ENCODE results near the gene FCGBP. TPM values are rescaled to one million over a fixed set of nuclear protein-coding genes. Genes with fewer than 3 reads are reported as not detected.

The FCGBP gene
- total RNA-seq, 1 experiment from 2014 or later = 8.7 TPM

GRCh38 chr19:39936020-39936419 lies 1.6 kb upstream of the FCGBP start:
- Histone ChIP-seq H3K9me3 (ENCODE audit: low read depth, low read length, poor library complexity, severe bottlenecking) (peaks cover 8% of the 10 kb centered on the region), H3K27ac (ENCODE audit: low read depth, low read length, poor library complexity, severe bottlenecking) (peak overlapping the region; percentile 63), H3K4me3 (ENCODE audit: low read depth, low read length, poor library complexity, severe bottlenecking) (no peak overlapping the region), H3K27me3 (replicated peaks; ENCODE audit: insufficient read depth, low read depth, low read length, poor library complexity) (no peaks in the 10 kb centered on the region), H3K36me3 (ENCODE audit: insufficient read depth, low read length, poor library complexity, severe bottlenecking) (no peaks in the 10 kb centered on the region), H3K4me1 (ENCODE audit: insufficient read depth, low read length, poor library complexity, severe bottlenecking) (peaks cover 30% of the 10 kb centered on the region)
- BruUV-seq (replicated peaks) = no TSS peak
- intact Hi-C loops (cut with micrococcal nuclease; ENCODE audit: unreplicated experiment) = no loop called here
- no peak for TF ChIP-seq EZH2 (IDR thresholded peaks at IDR 0.05; ENCODE audit: borderline replicate concordance, low read depth, low read length, poor library complexity, severe bottlenecking)
- TF ChIP-seq, protein P1, sequence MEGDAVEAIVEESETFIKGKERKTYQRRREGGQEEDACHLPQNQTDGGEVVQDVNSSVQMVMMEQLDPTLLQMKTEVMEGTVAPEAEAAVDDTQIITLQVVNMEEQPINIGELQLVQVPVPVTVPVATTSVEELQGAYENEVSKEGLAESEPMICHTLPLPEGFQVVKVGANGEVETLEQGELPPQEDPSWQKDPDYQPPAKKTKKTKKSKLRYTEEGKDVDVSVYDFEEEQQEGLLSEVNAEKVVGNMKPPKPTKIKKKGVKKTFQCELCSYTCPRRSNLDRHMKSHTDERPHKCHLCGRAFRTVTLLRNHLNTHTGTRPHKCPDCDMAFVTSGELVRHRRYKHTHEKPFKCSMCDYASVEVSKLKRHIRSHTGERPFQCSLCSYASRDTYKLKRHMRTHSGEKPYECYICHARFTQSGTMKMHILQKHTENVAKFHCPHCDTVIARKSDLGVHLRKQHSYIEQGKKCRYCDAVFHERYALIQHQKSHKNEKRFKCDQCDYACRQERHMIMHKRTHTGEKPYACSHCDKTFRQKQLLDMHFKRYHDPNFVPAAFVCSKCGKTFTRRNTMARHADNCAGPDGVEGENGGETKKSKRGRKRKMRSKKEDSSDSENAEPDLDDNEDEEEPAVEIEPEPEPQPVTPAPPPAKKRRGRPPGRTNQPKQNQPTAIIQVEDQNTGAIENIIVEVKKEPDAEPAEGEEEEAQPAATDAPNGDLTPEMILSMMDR (conservative IDR thresholded peaks at IDR 0.05; ENCODE audit: low read depth, low read length) = no peak
- POLR2A ChIA-PET (ENCODE audit: low non-redundant PET) = no interaction called here
- CTCF ChIA-PET = no interaction called here
- DNase-seq (ENCODE audit: low spot score) = no peak

- no TSS peak for BruUV-seq (replicated peaks)
- Histone ChIP-seq H3K27ac (ENCODE audit: low read depth, low read length, poor library complexity, severe bottlenecking) (no peak overlapping the region), H3K4me1 (ENCODE audit: insufficient read depth, low read length, poor library complexity, severe bottlenecking) (peaks cover 23% of the 10 kb centered on the region), H3K9me3 (ENCODE audit: low read depth, low read length, poor library complexity, severe bottlenecking) (peaks cover 5% of the 10 kb centered on the region), H3K36me3 (ENCODE audit: insufficient read depth, low read length, poor library complexity, severe bottlenecking) (no peaks in the 10 kb centered on the region), H3K4me3 (ENCODE audit: low read depth, low read length, poor library complexity, severe bottlenecking) (no peak overlapping the region), H3K27me3 (replicated peaks; ENCODE audit: insufficient read depth, low read depth, low read length, poor library complexity) (no peaks in the 10 kb centered on the region)
- TF ChIP-seq, protein P1 (conservative IDR thresholded peaks at IDR 0.05; ENCODE audit: low read depth, low read length) = no peak
- TF ChIP-seq EZH2 (IDR thresholded peaks at IDR 0.05; ENCODE audit: borderline replicate concordance, low read depth, low read length, poor library complexity, severe bottlenecking) = no peak
- ChIA-PET POLR2A (ENCODE audit: low non-redundant PET) (no interaction called here), CTCF (no interaction called here)
- DNase-seq (ENCODE audit: low spot score) = no peak
- intact Hi-C loops (cut with micrococcal nuclease; ENCODE audit: unreplicated experiment) = no loop called here
Observed at GRCh38 chr19:39935364-39935661, 879 bp upstream of the FCGBP start.

GRCh38 chr19:39929750-39930149 lies 4.7 kb downstream of the FCGBP start:
- H3K4me3 ChIP-seq (ENCODE audit: low read depth, low read length, poor library complexity, severe bottlenecking) = no peak overlapping the region
- TF ChIP-seq EZH2 (IDR thresholded peaks at IDR 0.05; ENCODE audit: borderline replicate concordance, low read depth, low read length, poor library complexity, severe bottlenecking) = no peak
- TF ChIP-seq, protein P1 (conservative IDR thresholded peaks at IDR 0.05; ENCODE audit: low read depth, low read length) = no peak
- H3K27me3 ChIP-seq (replicated peaks; ENCODE audit: insufficient read depth, low read depth, low read length, poor library complexity) = no peaks in the 10 kb centered on the region
- ChIA-PET CTCF (no interaction called here), POLR2A (ENCODE audit: low non-redundant PET) (no interaction called here)
- H3K9me3 ChIP-seq (ENCODE audit: low read depth, low read length, poor library complexity, severe bottlenecking) = peaks cover 6% of the 10 kb centered on the region
- H3K27ac ChIP-seq (ENCODE audit: low read depth, low read length, poor library complexity, severe bottlenecking) = no peak overlapping the region
- DNase-seq (ENCODE audit: low spot score) = no peak
- intact Hi-C loops (cut with micrococcal nuclease; ENCODE audit: unreplicated experiment) = no loop called here
- H3K36me3 ChIP-seq (ENCODE audit: insufficient read depth, low read length, poor library complexity, severe bottlenecking) = peaks cover 7% of the 10 kb centered on the region
- no TSS peak for BruUV-seq (replicated peaks)
- no peaks in the 10 kb centered on the region for H3K4me1 ChIP-seq (ENCODE audit: insufficient read depth, low read length, poor library complexity, severe bottlenecking)

Data from A673 (cell line).